H9 (cell line): ENCODE measurements around the gene ZNF33A. TPM values are rescaled to one million over a fixed set of nuclear protein-coding genes. Genes with fewer than 3 reads are reported as not detected.

Source experiments
- DNase-seq: peaks from one replicate; pipeline ENCODE4 v3.0.0-alpha.2; 2017
- H2AFZ ChIP-seq: one replicate; pipeline ENCODE4 v1.6.1; 2013; ENCODE audit warnings: mild to moderate bottlenecking, low read length, control low read depth, moderate library complexity
- H2AK5ac ChIP-seq: 2 replicates; pipeline ENCODE4 v1.6.1; 2013; ENCODE audit warnings: low read length, control low read depth, mixed read lengths; ENCODE audit not compliant: insufficient read length
- H2BK120ac ChIP-seq: one replicate; pipeline ENCODE4 v1.6.1; 2013; ENCODE audit warnings: low read depth, mild to moderate bottlenecking, low read length, control low read depth, inconsistent platforms; ENCODE audit not compliant: poor library complexity, severe bottlenecking
- H2BK12ac ChIP-seq: 2 replicates; pipeline ENCODE4 v1.6.1; 2013; ENCODE audit warnings: low read length, control low read depth, mixed read lengths, low read depth; ENCODE audit not compliant: insufficient read length
- H2BK15ac ChIP-seq: 2 replicates; pipeline ENCODE4 v1.6.1; 2013; ENCODE audit warnings: low read depth, low read length, control low read depth
- H2BK20ac ChIP-seq: one replicate; pipeline ENCODE4 v1.6.1; 2013; ENCODE audit warnings: low read depth, mild to moderate bottlenecking, low read length, control low read depth, inconsistent platforms; ENCODE audit not compliant: poor library complexity, severe bottlenecking
- H2BK5ac ChIP-seq: 2 replicates; pipeline ENCODE4 v1.6.1; 2013; ENCODE audit warnings: low read length, control low read depth, mixed read lengths; ENCODE audit not compliant: insufficient read length
- H3K14ac ChIP-seq: 2 replicates; pipeline ENCODE4 v1.6.1; 2013; ENCODE audit warnings: low read length, control low read depth; ENCODE audit not compliant: insufficient read depth
- H3K18ac ChIP-seq: 2 replicates; pipeline ENCODE4 v1.6.1; 2013; ENCODE audit warnings: low read depth, mild to moderate bottlenecking, mixed read lengths, low read length, control low read depth; ENCODE audit not compliant: insufficient read length
- H3K23ac ChIP-seq: 2 replicates; pipeline ENCODE4 v1.6.1; 2013; ENCODE audit warnings: low read length, control low read depth, mixed read lengths, low read depth; ENCODE audit not compliant: insufficient read length
- H3K23me2 ChIP-seq: 2 replicates; pipeline ENCODE4 v1.6.1; 2013; ENCODE audit warnings: low read depth, mild to moderate bottlenecking, mixed read lengths, low read length, control low read depth; ENCODE audit not compliant: insufficient read length, poor library complexity, severe bottlenecking
- H3K27ac ChIP-seq: 2 replicates; pipeline ENCODE4 v1.5.1; 2013; ENCODE audit warnings: low read length, control low read depth, mixed read lengths, low read depth; ENCODE audit not compliant: insufficient read length
- H3K27me3 ChIP-seq: 2 replicates; pipeline ENCODE4 v1.6.1; 2013; ENCODE audit warnings: low read length, control low read depth, inconsistent platforms; ENCODE audit not compliant: insufficient read depth
- H3K4ac ChIP-seq: 2 replicates; pipeline ENCODE4 v1.6.1; 2013; ENCODE audit warnings: low read depth, mild to moderate bottlenecking, control low read depth, inconsistent platforms, low read length, moderate library complexity
- H3K4me1 ChIP-seq: 2 replicates; pipeline ENCODE4 v1.6.1; 2013; ENCODE audit warnings: low read length, control low read depth, inconsistent platforms; ENCODE audit not compliant: insufficient read depth
- H3K4me2 ChIP-seq: 2 replicates; pipeline ENCODE4 v1.6.1; 2013; ENCODE audit warnings: low read length, control low read depth, mixed read lengths; ENCODE audit not compliant: insufficient read length, insufficient read depth
- H3K56ac ChIP-seq: 2 replicates; pipeline ENCODE4 v1.6.1; 2013; ENCODE audit warnings: low read depth, mild to moderate bottlenecking, mixed read lengths, low read length, control low read depth; ENCODE audit not compliant: insufficient read length
- H3K79me1 ChIP-seq: 2 replicates; pipeline ENCODE4 v1.6.1; 2013; ENCODE audit warnings: low read depth, mild to moderate bottlenecking, moderate library complexity, low read length, control low read depth, inconsistent platforms; ENCODE audit not compliant: insufficient read depth, poor library complexity, severe bottlenecking
- H3K79me2 ChIP-seq: 2 replicates; pipeline ENCODE4 v1.6.1; 2013; ENCODE audit warnings: low read length, control low read depth, inconsistent platforms; ENCODE audit not compliant: insufficient read depth
- H3K9ac ChIP-seq: 2 replicates; pipeline ENCODE4 v1.6.1; 2013; ENCODE audit warnings: low read length, control low read depth, mixed read lengths; ENCODE audit not compliant: insufficient read length; ENCODE audit errors: extremely low read depth
- H3K9me3 ChIP-seq: one replicate; pipeline ENCODE4 v1.6.1; 2013; ENCODE audit warnings: low read depth, low read length, inconsistent platforms; ENCODE audit not compliant: control insufficient read depth
- H3T11ph ChIP-seq: one replicate; pipeline ENCODE4 v1.6.1; 2013; ENCODE audit warnings: mild to moderate bottlenecking, low read length, control low read depth, inconsistent platforms
- H4K20me1 ChIP-seq: one replicate; pipeline ENCODE4 v1.6.1; 2013; ENCODE audit not compliant: control insufficient read depth, insufficient read length, insufficient read depth
- H4K5ac ChIP-seq: 2 replicates; pipeline ENCODE4 v1.6.1; 2013; ENCODE audit warnings: low read depth, mild to moderate bottlenecking, mixed read lengths, low read length, control low read depth; ENCODE audit not compliant: insufficient read length
- H4K8ac ChIP-seq: replicated peaks from 2 replicates; pipeline ENCODE4 v1.6.1; 2013; ENCODE audit warnings: low read length, control low read depth, mixed read lengths, low read depth; ENCODE audit not compliant: insufficient read length
- H4K91ac ChIP-seq: 2 replicates; pipeline ENCODE4 v1.6.1; 2013; ENCODE audit warnings: low read depth, mild to moderate bottlenecking, moderate library complexity, mixed read lengths, low read length, control low read depth; ENCODE audit not compliant: insufficient read length
- H3K27ac Mint-ChIP-seq, 3 experiments: 2 replicates in 2 of 3; 3 replicates in 1 of 3; pipeline ENCODE4 v1.8.0; 2020 to 2021; ENCODE audit warnings: mixed read lengths in 3 of 3, mild to moderate bottlenecking in 1 of 3, moderate library complexity in 1 of 3
- H3K27me3 Mint-ChIP-seq: 2 replicates; pipeline ENCODE4 v1.8.0; 2021; ENCODE audit warnings: low read depth, mild to moderate bottlenecking, moderate library complexity, mixed read lengths
- H3K36me3 Mint-ChIP-seq, 3 experiments: 2 replicates in 2 of 3; 3 replicates in 1 of 3; pipeline ENCODE4 v1.8.0; 2020 to 2021; ENCODE audit warnings: low read depth in 3 of 3, mixed read lengths in 3 of 3; ENCODE audit not compliant: insufficient read depth in 1 of 3
- H3K4me1 Mint-ChIP-seq, 2 experiments: 2 replicates each; pipeline ENCODE4 v1.8.0; 2020; ENCODE audit warnings: mixed read lengths in 2 of 2
- H3K4me3 Mint-ChIP-seq, 2 experiments: 2 replicates in 1 of 2; 3 replicates in 1 of 2; pipeline ENCODE4 v1.8.0; 2020 to 2021; ENCODE audit warnings: mild to moderate bottlenecking in 2 of 2, mixed read lengths in 2 of 2, moderate library complexity in 1 of 2
- H3K9me3 Mint-ChIP-seq, 2 experiments: 2 replicates in 1 of 2; 3 replicates in 1 of 2; pipeline ENCODE4 v1.8.0; 2020; ENCODE audit warnings: mild to moderate bottlenecking in 2 of 2, mixed read lengths in 2 of 2, moderate library complexity in 1 of 2
- WGBS: extraction: QIAGEN DNeasy Blood & Tissue Kit; methylation state at CpG from one replicate; pipeline ENCODE4 v1.1.7; 2013; ENCODE audit warnings: missing lambda C conversion rate, low lambda C conversion rate, mixed read lengths; ENCODE audit not compliant: insufficient read length; ENCODE audit errors: extremely low coverage; 5-methylcytosine and 5-hydroxymethylcytosine counted together
- total RNA-seq: library from RNA; stranded (reverse); gene quantifications from 2 replicates; pipeline ENCODE4 v1.2.1, GENCODE V29; 2021
- TF ChIP-seq, protein P1 (sequence below): fragments of 200-600 bp; sonication (generic); conservative IDR thresholded peaks from 3 replicates; pipeline ENCODE4 v1.8.0; 2021; ENCODE audit warnings: antibody characterized with exemption, mild to moderate bottlenecking

ZNF33A gene
- total RNA-seq, 1 experiment from 2014 or later, result 42.7 TPM

DNA sequence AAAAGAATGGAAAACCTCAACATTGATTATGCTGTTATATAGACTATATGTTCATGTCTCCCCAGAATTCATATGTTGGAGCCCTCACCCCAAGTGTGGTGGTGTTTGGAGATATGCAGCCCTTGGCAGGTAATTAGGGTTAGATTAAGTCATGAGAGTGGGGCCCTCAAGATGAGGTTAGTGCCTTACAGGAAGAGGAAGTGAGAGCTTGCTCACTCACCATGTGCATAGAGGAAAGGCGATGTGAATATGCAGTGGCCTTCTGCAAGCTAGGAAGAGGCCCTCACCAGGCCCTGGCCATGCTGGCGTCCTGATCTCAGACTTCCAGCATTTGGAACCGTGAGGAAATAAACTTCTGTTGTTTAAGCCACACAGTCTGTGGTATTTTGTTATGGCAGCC, 14.8 kb downstream of the ZNF33A start:
- WGBS, result no CpG with 5 or more reads among the region's 3 CpGs
- no peak overlapping the region for H3K56ac ChIP-seq
- H3K36me3 Mint-ChIP-seq, result peaks cover 45 to 80% (median 63%) of the 10 kb centered on the region in 3 experiments

More for the DNA sequence above, 14.8 kb downstream of the ZNF33A start:
- Histone ChIP-seq H3K4me1 (no peaks in the 10 kb centered on the region), H2AK5ac (no peak overlapping the region), H3K23ac (no peak overlapping the region), H4K91ac (no peak overlapping the region), H3K9me3 (no peaks in the 10 kb centered on the region), H3K14ac (no peak overlapping the region), H3K79me2 (no peaks in the 10 kb centered on the region), H3K27me3 (no peaks in the 10 kb centered on the region), H2BK5ac (no peak overlapping the region), H4K8ac (no peak overlapping the region), H3K4me2 (no peak overlapping the region), H3K4ac (no peak overlapping the region), H2BK20ac (no peak overlapping the region), H4K20me1 (no peaks in the 10 kb centered on the region), H2BK15ac (no peak overlapping the region), H2BK120ac (no peak overlapping the region), H2BK12ac (no peak overlapping the region), H3K23me2 (no peaks in the 10 kb centered on the region), H3K9ac (no peak overlapping the region), H3K27ac (no peak overlapping the region), H4K5ac (no peak overlapping the region), H3K18ac (no peak overlapping the region), H2AFZ (no peak overlapping the region), H3T11ph (no peak overlapping the region), H3K79me1 (no peaks in the 10 kb centered on the region)
- H3K27me3 Mint-ChIP-seq, result no peaks in the 10 kb centered on the region
- H3K27ac Mint-ChIP-seq, result no peak overlapping the region; a peak in 1 of 7 replicates
- TF ChIP-seq, protein P1, sequence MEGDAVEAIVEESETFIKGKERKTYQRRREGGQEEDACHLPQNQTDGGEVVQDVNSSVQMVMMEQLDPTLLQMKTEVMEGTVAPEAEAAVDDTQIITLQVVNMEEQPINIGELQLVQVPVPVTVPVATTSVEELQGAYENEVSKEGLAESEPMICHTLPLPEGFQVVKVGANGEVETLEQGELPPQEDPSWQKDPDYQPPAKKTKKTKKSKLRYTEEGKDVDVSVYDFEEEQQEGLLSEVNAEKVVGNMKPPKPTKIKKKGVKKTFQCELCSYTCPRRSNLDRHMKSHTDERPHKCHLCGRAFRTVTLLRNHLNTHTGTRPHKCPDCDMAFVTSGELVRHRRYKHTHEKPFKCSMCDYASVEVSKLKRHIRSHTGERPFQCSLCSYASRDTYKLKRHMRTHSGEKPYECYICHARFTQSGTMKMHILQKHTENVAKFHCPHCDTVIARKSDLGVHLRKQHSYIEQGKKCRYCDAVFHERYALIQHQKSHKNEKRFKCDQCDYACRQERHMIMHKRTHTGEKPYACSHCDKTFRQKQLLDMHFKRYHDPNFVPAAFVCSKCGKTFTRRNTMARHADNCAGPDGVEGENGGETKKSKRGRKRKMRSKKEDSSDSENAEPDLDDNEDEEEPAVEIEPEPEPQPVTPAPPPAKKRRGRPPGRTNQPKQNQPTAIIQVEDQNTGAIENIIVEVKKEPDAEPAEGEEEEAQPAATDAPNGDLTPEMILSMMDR, result no peak
- H3K4me3 Mint-ChIP-seq, result no peak overlapping the region
- no peak for DNase-seq
- no peaks in the 10 kb centered on the region for H3K4me1 Mint-ChIP-seq
- no peaks in the 10 kb centered on the region; a peak in 1 of 5 replicates for H3K9me3 Mint-ChIP-seq
